CD1c-positive myeloid dendritic cell (primary cell): ENCODE results near the gene FLT1.
A peak's percentile ranks its signal among the peaks of the same experiment; 100 is the strongest.

Experiments
- DNase-seq: peaks from one replicate; pipeline ENCODE4 v3.0.0-alpha.2; 2016; ENCODE audit errors: extremely low spot score

The FLT1 gene

GRCh38 chr13:28488376-28489005 is 6.4 kb downstream of the FLT1 start:
- no peak for DNase-seq

- DNase-seq: no peak
Observed at GRCh38 chr13:28485996-28486543, 8.9 kb downstream of the FLT1 start.

GRCh38 chr13:28485551-28485950 is 9.4 kb downstream of the FLT1 start:
- no peak for DNase-seq

GRCh38 chr13:28485097-28485496 is 9.8 kb downstream of the FLT1 start:
- no peak for DNase-seq

GRCh38 chr13:28483313-28483931 is 11.5 kb downstream of the FLT1 start:
- no peak for DNase-seq

GRCh38 chr13:28479005-28479404 is 15.9 kb downstream of the FLT1 start:
- no peak for DNase-seq

- DNase-seq: no peak
Observed at GRCh38 chr13:28478127-28478526, 16.8 kb downstream of the FLT1 start.

GRCh38 chr13:28477709-28477973 is 17.3 kb downstream of the FLT1 start:
- no peak for DNase-seq

- no peak for DNase-seq
Observed at GRCh38 chr13:28476919-28477708, 17.8 kb downstream of the FLT1 start.

- peak; percentile 70 for DNase-seq
Observed at GRCh38 chr13:28475916-28476725, 18.8 kb downstream of the FLT1 start.

GRCh38 chr13:28474491-28475134 is 20.3 kb downstream of the FLT1 start:
- no peak for DNase-seq

- no peak for DNase-seq
Observed at GRCh38 chr13:28473044-28473443, 21.9 kb downstream of the FLT1 start.

GRCh38 chr13:28471421-28471820 is 23.5 kb downstream of the FLT1 start:
- peak; percentile 47 for DNase-seq

GRCh38 chr13:28470296-28470695 is 24.6 kb downstream of the FLT1 start:
- peak; percentile 47 for DNase-seq

GRCh38 chr13:28469316-28469715 is 25.6 kb downstream of the FLT1 start:
- no peak for DNase-seq

- DNase-seq: peak; percentile 97
Observed at GRCh38 chr13:28468023-28468915, 26.7 kb downstream of the FLT1 start.

- peak; percentile 82 for DNase-seq
Observed at GRCh38 chr13:28467034-28467433, 27.9 kb downstream of the FLT1 start.

GRCh38 chr13:28466151-28466550 is 28.8 kb downstream of the FLT1 start:
- no peak for DNase-seq

GRCh38 chr13:28464861-28465460 is 30.0 kb downstream of the FLT1 start:
- peak; percentile 65 for DNase-seq

GRCh38 chr13:28463481-28463880 is 31.4 kb downstream of the FLT1 start:
- DNase-seq: no peak
